HTR-8/SVneo (cell line): ENCODE data around the gene ARFGAP2.
A peak's percentile ranks its signal among the peaks of the same experiment; 100 is the strongest.

Source experiments
- DNase-seq: peaks from one replicate; pipeline ENCODE4 v3.0.0; 2011; ENCODE audit warnings: low spot score, mixed read lengths; ENCODE audit not compliant: insufficient read length
- FAIRE-seq: peaks from 2 replicates; lab custom pipeline; 2011; peaks lifted over from hg19 to GRCh38; lab: Jason Lieb, UNC

The ARFGAP2 gene

GRCh38 chr11:47188259-47188658 lies 11.6 kb upstream of the ARFGAP2 start:
- FAIRE-seq = no peak

GRCh38 chr11:47187723-47188122 lies 11.0 kb upstream of the ARFGAP2 start:
- FAIRE-seq = no peak
- no peak for DNase-seq

More at GRCh38 chr11:47188259-47188658, 11.6 kb upstream of the ARFGAP2 start:
- no peak for DNase-seq

DNA sequence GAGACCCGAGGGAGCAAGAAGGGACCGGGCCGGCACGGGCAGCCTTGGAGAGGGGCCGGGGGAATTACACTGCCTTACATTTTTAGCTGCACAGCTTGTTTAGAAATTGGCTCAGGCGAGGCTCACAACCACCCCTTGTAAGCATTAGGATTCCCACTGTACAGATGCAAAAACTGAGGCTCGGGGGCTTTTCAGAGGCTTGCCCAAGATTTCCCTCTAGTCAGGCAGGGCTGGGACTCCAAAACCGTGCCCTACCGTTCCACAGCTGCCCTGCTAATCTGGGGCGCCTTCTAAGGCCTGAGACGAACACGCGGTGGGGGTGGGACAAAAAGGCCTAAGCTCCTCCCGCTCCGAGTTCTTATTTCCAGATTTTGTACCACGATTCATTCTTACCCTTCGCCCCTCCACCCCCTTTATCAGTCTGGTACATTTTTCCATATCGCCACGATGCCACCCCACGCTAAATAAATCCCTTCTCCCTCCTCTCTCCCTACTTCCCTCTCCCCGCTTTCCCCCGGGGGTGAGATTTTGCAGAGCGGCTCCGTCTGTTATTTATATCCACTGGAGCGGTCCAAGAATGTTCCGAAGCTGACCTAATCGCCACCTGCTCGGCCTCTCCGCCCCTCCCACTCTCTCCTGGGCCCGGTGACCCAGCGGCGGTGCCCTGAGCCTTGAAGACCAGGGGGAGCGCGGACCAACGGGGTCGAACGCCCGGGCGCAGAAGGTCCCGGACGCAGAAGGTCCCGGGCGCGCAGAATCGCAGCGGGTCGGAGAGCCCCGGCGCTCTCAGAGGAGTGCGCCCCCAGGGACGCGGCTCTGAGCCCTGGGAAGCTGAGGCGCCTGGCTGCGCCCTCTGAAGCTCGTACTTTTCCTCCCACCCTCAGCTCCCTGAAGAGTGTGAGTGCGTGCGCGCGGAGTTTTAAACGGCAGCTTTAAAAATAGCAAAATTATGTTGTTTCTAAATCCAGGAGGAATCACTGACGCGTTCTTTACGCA lies 10.3 kb upstream of the ARFGAP2 start:
- DNase-seq (peak; percentile 57), FAIRE-seq (no peak)

GRCh38 chr11:47186076-47186699 lies 9.5 kb upstream of the ARFGAP2 start, which contains the start of gene PACSIN3:
TSS of gene PACSIN3 (minus strand) at chr11:47186434. CDS start at chr11:47182727, 3,707 bp downstream.
- DNase-seq (peak; percentile 52), FAIRE-seq (no peak)

- DNase-seq (peak; percentile 60), FAIRE-seq (no peak)
Observed at GRCh38 chr11:47185305-47186075, 8.8 kb upstream of the ARFGAP2 start.

DNA sequence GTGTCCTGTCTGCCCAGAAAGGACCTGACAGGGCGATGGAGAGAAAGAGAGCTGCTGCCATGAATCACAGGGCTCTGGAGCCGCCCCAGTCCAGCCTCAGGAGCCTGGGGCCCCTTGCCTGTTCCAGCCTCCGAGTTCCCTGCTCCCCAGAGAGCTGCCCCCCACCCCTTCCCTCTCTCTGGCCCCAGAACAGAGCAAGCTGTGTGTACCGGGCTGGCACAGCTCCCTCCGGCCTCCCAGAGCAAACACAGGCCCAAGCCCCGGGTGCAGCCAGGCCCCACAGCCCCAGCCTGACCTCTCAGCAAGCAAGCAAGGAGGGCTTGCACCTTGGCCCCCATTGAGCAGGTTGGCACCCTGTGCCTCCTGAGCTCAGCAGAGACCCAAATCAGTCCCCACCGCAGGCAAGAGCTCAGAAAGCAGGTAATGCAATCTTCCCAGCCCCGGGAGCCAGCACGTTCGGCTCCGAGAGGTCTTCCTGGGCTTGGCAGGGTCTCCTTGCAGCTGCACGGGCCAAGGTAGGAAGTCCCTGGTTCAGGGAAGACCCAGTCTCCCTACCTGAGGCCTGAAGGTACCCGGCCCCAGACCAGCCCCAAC lies 8.1 kb upstream of the ARFGAP2 start:
- FAIRE-seq (no peak), DNase-seq (no peak)

DNA sequence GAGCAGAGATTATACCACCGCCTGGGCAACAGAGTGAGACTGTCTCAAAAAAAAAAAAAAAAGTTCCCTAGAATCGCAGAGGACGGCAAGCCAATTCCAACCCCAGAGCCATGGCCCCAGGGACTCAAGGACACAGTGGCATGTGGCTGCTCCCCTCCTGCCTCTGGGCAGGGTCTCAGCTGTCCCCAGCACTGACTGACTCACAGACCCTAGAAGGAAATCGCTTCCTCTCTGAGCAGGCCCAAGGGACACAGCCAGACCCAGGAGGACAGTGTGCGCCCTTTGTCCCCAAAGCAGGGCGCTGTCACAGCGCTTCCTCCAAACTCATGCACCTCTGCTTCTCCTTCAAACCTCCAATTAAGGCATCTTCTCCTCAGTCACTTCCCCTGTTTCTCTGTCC lies 7.3 kb upstream of the ARFGAP2 start:
- no peak for FAIRE-seq
- no peak for DNase-seq

DNA sequence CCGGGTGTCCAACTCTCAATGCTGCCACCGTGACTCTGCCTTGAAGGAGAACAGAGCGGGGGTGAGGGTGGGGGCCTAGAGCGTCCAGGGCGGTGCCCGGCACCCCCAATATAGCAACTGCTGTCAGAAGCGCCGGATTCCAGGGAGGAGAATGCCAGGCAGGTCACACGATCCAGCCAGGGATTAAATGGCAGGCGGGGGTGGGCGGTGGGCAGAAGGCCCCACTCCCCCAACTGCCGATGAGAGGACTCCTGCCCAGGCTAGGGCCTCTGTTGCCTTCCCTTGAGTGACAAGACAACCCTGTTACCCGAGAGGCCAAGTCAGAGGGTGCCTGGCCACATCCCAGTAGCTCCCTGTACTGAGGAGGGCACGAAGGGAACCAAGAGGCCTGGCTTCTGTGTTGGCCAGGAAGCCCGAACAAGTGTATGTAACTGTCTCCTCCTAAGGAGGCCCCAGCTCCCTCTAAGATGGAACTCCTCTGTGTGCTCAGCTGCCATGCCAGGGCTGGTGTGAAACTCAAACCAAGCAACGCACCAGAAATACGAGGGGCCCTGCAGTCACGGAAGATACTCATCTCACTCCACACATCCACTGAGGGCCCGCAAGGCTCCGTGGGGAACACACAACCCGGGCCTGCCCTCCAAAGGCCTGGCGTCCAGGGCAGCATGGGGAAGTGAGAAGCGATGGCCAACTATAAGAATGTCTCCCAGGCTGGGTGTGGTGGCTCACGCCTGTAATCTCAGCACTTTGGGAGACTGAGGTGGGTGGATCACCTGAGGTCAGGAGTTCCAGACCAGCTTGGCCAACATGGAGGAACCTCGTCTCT lies 6.6 kb upstream of the ARFGAP2 start:
- DNase-seq (no peak), FAIRE-seq (no peak)

DNA sequence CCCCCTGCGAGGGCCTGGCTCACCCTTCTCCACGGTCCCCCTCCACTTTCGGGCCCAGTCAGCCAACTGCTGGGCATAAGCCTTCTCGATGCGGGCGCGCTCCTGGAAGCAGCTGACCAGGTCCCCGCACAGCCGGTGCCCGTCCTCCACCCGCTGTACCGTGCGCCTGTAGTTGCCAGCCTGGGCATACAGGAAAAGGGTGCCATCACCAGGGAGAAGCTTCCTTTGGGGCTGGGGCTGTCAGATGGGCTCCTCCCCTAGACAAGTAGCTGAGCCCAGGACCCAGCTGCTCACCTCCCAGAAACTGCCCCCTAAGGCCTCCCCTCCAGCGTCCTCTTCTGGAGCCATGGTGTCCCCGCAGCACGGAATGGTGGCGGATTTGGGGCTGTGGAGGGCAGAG lies 5.7 kb upstream of the ARFGAP2 start:
- DNase-seq (no peak), FAIRE-seq (no peak)

GRCh38 chr11:47181271-47181670 lies 4.6 kb upstream of the ARFGAP2 start:
- FAIRE-seq = no peak

GRCh38 chr11:47180006-47180787 lies 3.5 kb upstream of the ARFGAP2 start:
- DNase-seq = no peak
- FAIRE-seq = no peak

More at GRCh38 chr11:47181271-47181670, 4.6 kb upstream of the ARFGAP2 start:
- DNase-seq = no peak

DNA sequence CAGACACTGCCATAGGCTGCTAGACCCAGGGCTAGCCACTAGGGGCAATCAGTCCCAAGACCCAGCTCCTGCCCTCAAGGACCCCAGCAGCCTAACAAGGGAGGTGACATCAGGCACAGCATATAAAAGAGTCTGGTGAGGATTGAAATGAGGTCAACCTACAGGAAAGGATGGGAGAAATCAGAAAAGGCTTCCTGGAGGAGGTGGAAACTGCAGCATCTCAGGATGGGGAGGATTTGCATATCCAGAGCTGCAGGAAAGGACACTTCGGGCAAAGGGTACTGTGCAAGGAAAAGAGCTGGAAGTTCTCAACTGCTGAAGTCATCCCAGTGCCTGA lies 2.9 kb upstream of the ARFGAP2 start:
- FAIRE-seq = no peak

GRCh38 chr11:47178737-47179654 lies 2.3 kb upstream of the ARFGAP2 start:
- DNase-seq (no peak), FAIRE-seq (no peak)

More for the DNA sequence above, 2.9 kb upstream of the ARFGAP2 start:
- DNase-seq = peak; percentile 47

DNA sequence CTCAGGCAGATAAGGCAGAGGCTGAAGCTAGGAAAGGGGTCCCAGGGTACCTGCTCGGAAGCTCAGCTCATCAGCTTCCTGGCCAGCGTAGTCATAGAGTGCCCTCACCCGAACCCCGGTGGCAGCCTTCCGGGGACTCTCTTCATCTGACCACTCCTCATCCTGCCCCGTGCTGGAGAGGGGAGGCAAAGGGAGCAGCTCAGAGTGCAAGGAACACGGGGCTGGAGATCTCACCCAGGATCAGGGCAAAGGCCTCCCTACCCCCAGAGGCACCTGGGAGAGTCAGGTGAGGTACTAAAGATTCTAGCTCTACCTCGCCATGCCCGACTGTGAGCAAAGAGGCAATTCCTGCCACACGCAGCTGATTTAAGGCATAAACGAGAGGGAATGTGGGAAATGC lies 1.6 kb upstream of the ARFGAP2 start:
- no peak for DNase-seq
- no peak for FAIRE-seq

DNA sequence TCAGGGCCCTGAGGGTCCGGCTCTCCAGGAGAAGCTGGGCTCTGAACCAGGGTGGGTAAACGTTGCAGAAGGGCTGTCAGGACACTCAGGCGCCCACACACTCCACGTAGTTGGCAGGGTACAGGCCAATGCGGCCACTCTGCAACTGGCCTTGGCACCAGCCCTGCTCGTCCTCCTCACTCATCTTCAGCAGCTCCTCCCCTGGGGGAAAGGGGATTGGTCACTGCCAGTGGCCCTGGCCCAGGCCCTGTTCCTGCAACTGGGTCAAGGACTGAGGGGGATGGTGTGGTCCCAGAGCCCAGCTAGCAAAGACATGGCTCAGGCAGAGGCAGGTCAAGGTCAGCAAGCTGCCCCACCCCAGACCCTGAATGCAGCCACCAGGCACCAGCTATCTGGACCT lies 1.2 kb upstream of the ARFGAP2 start:
- no peak for FAIRE-seq
- DNase-seq = no peak

- FAIRE-seq (peak; percentile 42), DNase-seq (peak; percentile 52)
Observed at GRCh38 chr11:47177229-47177845, 658 bp upstream of the ARFGAP2 start.

DNA sequence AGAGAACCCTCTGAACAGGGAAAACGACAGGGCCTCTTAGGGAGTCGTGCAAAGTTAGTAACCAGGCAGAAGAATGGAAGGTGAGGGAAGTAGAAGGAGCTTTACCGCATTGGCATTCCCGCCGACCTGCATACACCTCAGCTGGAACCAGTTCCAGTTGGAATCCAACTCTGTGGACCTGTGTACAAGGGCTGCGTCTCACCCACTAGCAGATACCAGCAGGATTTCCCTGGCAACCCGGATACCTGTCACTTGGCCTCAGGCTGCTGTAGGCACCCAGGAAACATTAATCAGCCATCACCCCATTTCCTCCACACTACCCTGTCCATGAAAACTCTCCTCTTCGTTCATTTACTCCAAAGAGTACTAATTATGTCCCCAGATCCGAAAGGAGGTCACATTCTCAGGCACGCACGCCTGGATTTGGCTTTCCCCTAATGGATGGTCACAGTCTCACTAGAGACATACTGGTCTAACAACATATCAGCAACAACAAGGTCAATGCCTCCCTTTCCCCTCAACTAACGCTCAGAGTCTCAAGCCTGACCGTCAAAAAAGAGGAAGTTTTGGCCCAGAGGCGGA lies 842 bp downstream of the ARFGAP2 start:
- no peak for FAIRE-seq
- no peak for DNase-seq
